ENCODE results near the gene KCNIP4.
"Not testable (repeated sequence)": the region's sequence is repeated elsewhere in the genome, so short reads cannot be mapped to it uniquely, and the experiment has no call there.

KCNIP4 gene

DNA sequence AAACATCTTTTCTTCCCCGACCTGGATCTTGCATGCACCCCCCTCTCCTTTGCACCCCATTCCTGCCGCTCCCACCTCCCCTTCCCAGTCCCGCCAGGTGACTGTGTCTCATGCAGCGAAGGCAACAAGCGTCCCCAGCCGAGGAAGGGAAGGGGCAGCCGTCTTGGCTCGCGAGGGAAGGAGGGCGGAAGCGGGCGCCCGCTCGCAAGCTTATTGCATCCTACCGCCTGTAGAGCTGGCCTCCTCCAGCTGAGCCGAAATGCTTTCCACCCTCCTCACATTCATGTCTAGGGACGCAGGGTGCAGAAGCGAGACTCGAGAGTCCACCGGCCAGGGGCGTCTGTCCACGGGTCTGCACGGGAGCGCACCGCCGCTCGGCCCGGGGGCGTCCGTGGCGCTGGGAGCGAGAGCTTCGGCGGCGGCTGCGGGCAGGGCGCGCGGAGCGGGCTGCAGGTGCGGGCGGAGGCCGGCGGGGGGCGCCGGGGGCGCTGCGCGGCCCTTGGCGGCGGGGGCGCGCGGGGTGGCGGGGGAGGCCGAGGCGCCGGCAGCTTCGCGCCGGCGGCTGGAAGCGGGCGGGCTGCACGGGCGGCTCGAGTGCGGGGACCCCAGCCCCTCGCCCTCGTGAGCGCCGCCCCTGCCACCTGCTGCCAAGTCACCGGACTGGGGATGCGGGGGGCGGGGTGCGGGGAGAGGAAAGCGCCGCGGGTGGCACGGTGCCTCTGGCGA is at the start of gene KCNIP4:
Gene KCNIP4, minus strand, starts transcription at position 426 of the 726 bp plus-strand sequence.
- FAIRE-seq, result no peak

DNA sequence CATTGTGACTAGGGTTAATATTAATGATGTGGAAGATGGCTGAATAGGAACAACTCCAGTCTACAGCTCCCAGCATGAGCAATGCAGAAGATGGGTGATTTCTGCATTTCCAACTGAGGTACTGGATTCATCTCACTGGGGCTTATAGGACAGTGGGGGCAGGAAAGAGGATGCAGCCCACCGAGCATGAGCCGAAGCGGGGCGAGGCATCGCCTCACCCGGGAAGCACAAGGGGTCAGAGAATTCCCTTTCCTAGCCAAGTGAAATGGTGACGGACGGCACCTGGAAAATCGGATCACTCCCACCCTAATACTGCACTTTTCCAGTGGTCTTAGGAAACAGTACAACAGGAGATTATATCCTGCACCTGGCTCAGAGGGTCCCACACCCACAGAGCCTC is 48.0 kb upstream of the KCNIP4 start:
- not testable (repeated sequence) for FAIRE-seq

DNA sequence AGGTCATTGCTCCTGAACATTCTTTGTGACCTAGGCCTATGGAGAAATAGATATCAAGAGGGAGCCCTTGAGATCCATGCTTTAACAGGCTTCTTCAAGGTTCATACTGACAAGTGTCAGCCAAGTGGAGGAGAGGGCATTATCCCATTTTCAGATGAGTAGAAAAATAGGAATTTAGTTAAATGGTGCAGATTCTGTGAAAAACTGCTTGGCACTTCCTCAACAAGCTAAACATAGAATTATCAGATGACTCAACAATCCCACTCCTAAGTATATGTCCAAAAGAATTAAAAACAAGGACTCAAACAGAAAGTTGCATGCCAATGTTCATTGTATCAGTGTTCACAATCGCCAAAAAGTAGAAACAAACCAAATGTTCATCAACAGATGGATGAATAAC is 43.8 kb upstream of the KCNIP4 start:
- no peak for FAIRE-seq

DNA sequence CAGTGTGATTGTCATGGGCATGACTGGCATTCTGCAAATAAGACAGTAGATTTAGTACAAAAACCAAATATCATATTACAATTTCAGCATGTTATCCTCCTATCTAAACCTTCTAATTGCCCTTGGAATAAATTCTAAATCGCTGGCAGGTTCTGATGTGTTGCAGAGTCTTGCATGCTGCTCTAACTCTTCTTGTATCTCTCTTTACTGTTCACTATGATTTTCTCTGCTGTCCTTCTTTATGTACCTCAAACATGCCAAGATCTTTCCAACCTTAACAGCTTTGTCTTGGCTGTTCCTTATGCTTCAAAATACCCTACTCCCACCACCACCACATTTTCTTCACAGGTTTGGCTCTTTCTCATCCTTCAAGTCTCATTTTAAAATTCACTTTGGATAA is 43.0 kb upstream of the KCNIP4 start:
- FAIRE-seq, result no peak

DNA sequence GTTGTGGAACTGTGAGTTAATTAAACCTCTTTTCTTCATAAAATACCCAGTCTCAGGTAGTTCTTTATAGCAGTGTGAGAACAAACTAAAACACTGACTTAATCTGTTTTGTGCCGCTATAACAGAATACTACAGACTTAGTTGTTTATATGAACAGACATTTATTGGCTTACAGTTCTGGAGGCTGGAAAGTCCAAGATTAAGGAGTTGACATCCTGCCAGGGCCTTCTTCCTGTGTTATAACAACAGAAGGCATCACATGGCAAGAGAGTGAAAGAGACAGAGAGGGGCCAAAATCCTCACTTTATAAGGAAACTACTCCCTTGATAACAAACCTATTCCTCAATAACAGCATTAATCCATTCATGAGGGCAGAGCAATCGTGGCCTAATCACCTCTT is 42.5 kb upstream of the KCNIP4 start:
- no peak for FAIRE-seq

DNA sequence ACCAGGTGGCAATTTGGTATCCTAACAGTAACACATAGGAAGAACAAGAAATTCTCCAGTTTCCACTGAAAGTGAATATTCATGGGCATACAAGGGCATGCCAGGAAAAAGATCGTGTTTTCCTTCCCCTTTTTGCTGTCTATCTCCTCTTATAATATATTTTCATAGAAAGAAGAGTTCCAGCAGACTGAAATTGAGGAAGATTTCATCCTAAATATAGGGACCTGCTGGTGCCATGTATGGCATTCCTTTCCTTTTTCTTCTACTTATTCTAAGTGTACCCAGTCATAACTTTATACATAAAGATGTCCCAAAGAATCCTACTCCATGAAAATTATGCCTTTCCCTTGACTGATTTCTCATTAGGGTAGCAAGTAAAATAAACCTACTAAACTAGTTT is 40.8 kb upstream of the KCNIP4 start:
- no peak for FAIRE-seq

DNA sequence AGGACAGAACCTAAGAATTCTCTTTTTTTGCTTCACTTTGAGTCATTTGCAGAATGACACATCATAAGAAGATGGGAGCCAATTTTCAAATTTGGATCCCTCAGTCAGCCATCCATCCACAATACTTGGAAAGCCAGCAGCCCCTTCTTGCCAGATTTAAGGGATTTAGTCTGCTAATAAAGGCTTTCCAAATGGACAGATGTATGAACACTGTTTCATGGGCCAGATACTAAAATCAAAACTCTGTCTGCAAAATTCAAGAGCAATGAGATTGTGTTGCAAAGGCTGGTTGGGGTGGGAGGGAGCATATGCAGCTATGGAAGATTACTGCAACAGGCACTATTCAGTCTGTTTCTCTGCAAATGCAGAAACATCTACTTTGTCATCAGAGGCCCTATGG is 37.7 kb upstream of the KCNIP4 start:
- FAIRE-seq, result no peak

DNA sequence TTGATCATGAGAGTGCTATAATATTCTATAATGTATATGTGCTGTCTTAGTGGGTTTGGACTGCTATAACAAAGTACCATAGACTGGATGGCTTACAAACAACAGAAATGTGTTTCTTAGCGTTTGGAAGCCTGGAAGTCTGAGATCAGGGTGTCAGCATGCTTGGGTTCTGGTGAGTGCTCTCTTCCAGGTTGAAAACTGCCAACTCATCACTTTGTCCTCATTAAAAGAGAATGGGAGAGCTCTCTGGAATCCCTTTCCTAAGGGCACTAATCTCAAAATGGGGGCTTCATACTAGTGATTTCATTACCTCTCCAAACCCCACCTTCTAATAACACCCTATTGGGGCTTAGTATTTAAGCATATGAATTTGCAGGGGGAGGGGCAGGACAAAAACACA is 33.5 kb upstream of the KCNIP4 start:
- no peak for FAIRE-seq

DNA sequence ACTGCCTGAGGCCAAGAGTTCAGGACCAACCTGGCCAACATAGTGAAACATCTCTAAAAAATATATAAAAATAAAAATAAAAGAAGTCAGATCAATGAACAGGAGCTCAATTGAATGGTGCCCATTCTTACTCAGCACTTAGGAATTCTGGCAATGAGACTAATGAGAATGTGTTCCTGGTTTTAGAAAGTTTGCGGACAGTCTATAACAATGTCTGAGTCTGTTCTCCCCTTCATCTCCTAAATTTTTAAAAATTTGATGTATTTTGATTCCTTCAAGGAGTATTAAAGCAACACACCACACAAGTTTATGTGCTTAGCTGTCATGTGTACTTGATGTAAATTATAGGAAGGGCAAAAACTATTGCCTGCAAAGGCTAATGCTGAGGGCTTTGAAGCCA is 30.6 kb upstream of the KCNIP4 start:
- FAIRE-seq, result no peak

DNA sequence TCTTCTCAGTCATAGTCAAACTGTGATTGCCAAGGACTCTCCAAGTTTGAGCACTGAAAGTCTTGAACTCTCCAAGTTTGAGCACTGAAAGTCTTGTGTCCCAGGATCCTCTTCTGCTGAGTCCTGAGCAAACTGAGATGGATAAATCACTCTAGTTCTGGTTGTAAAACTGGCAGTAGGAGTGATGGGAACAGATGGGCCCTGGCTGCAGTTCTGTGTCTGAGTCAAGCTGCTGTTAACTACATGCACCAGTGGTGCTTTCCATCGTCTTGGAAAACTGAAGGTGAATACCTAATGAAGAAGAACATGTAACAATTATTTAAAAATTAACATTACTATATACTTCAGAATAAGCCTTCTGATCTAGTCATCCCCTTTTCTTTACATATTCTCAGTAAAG is 27.6 kb upstream of the KCNIP4 start:
- FAIRE-seq, result no peak

DNA sequence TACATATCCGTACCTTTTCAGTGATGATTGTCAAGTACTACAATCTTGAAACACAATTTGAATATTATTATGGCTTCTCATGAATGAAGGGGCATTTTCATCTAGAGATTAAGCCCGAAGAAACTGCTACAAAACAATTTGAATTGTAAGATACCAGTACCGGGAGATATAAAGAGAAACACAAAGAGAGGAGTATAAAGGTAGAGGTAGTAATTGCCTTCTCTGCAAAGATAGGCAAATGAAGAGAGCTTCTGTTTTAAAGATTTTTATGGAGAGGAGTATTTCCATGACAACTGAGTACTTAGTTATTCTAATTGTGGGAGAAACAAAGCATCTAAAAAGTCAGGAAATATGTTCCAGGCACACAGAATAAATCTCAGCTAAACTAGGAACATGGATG is 25.3 kb upstream of the KCNIP4 start:
- FAIRE-seq, result no peak

DNA sequence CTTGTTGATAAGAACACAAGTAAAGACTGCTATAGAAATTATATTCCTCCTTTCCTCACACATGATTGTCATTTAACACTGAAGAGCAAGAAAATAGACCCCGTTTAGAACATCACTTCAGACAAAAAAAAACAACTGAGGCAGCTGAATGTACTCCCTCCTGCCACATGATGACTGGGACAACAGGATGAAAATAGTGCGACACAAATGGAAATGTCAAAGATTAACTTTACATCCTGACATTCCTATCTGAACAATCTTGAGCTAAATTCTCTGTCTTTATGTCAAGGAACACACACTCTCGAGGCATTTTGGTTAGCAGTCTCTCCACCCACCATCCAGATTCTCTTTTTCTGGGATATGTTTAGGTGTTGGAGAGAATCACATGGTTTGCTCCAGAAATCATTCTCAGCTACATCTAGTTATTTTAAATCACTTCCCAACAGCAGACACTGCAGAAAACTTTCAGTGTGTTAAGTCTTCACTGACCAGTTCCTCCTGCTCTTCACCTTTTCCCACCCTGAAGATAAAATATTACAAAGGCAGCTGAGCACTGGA is 16.3 kb upstream of the KCNIP4 start:
- no peak for FAIRE-seq

DNA sequence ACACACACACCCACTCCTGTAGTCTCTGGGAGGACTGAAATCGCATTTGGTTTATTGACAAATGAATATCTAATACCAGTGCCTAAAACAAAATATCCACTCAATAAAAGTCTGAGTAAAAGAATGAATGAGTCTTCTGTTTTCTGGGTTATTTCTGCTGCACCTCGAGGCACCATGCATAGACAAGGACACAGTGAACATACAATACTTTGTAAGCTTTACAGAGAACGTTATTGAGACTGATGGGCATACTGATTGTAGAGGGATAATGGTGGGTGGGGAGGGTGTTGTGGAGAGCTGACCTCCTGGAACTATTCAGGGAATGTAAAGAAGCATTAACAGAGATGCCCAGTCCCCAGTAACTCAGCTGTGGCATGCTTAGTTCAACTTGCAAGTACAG is 14.1 kb upstream of the KCNIP4 start:
- no peak for FAIRE-seq

DNA sequence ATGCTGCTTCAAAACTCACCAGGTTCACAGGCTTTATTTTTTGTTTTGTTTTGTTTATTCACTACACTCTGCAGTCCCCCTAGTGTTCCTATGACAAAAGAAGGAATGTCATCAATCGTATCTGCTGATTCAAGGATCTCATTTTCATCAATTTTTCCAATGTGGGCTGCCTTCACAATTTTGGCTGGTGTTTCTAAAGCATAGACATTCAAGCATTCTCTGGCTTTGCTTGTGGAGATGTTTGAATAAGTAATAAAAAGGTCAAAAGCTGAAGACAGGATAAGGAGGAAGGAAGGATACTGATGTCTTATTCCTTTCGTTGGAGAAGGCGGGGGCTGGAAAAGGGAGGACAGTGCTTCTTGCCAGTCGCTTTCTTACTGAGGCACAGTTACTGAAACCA is 12.2 kb upstream of the KCNIP4 start:
- FAIRE-seq, result no peak

DNA sequence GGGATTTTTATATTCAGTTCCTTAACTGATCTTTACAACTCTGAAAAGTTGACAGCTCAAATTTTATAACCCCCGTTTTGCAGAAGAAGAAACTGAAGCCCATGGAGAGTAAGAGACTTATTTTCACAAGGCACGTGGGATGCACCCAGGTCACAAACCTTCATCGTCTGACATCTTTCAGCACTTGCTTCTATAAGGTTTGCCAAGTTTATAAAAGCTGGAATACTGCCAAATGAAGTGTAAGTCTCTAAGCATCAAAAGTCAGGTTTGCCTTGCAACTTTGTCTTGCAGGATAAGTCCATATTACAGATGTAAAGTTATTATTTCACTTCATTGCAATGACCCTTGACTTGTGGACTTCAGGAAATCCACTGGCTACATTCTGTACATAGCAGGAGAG is 6.3 kb upstream of the KCNIP4 start:
- FAIRE-seq, result no peak

DNA sequence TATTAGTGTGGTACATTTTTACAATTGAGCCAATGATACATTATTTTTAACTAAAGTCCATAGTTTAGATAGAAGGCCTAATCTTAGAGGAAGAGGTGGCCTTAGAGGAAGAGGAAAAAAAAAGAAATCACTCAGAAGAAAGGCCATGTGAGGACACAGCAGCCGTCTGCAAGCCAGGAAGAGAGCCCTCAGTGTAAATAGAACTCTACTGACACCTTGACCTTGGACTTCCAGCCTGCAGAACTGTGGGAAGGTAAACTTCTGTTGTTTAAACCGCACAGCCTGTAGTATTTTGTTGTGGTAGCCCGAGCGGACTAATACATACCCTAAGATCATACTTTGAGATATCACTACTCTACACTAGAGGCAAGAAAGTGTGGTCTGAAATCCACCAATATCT is 5.1 kb upstream of the KCNIP4 start:
- no peak for FAIRE-seq

DNA sequence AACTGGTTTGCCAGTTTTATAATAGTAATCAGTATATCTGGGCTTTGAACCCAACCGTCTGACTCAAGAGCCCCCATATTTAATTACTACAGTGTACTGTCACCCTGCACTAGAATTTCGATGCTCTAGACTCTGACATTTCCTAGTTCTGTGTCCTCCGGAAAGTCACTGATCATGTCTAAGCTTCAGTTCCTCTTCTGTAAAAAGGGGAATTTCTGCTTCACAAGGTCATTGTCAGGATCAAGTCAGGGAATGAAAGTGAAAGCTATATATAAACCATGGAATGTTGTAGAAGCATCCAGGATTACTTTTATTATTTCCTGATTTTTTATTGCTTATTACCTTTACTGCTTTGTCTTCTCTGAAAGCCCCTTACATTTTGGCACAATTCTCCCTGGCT is 4.0 kb upstream of the KCNIP4 start:
- FAIRE-seq, result no peak

DNA sequence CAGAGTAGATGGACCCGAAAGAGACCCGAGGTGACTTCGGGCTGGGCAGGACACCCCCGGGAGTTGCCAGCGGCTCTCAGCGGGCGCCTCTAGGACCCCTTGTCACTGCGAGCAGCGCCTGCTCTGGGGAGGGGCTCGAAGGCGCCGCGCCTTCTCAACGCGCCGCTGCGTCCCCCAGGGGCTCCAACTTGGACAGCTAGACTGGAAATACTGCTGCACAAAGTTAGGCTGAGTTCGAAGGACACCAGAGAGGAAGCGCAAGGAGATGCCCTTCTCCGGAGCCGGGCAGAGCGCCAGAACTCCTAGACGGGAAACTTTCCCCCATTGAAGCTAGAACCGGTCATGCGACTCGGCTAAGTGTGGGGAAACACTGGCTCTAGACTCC is 493 bp upstream of the KCNIP4 start:
- FAIRE-seq, result no peak

DNA sequence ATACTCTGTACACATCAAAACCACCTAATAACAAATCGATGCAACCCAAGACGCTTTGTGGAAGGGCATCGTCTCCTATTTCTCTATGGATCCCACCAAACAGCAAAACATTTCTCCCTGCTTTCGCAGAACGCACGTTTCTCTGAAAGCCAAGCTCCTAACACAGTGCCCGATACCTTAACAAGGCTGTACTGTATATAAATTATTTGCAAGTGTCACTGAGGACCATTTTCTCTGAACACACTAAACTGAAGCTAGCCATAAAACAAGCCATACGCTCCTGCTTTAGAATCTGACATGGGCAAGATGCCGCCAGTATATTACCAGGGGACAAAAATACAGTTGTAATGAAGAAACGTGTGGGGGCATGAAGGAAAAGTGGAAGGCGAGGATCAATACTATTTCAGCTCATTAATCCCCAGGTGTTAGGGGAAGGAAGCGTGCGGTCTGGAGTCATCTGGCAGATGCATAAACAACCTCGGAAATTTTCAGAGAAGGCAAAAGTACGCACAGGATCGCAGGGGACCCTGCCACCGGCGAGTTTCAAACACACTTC is 703 bp downstream of the KCNIP4 start:
- FAIRE-seq, result no peak

DNA sequence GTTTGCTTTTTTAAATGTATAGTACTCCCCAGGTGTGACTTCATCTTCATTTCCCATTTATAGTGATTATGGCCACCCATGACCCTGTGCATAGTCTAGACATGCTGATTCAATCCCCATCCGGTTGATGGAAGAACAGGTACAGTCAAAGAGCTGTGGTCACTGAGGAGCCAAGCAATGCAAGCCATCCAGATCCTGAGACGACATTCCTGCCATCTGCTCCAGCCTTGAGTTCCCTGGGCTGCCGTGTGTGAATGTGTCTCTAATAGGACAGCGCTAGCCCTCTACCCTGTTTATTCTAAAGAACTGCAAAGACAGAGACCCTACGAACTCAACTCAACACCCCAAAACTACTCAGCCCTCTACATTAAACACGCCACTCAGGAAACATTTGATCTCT is 1.7 kb downstream of the KCNIP4 start:
- no peak for FAIRE-seq

DNA sequence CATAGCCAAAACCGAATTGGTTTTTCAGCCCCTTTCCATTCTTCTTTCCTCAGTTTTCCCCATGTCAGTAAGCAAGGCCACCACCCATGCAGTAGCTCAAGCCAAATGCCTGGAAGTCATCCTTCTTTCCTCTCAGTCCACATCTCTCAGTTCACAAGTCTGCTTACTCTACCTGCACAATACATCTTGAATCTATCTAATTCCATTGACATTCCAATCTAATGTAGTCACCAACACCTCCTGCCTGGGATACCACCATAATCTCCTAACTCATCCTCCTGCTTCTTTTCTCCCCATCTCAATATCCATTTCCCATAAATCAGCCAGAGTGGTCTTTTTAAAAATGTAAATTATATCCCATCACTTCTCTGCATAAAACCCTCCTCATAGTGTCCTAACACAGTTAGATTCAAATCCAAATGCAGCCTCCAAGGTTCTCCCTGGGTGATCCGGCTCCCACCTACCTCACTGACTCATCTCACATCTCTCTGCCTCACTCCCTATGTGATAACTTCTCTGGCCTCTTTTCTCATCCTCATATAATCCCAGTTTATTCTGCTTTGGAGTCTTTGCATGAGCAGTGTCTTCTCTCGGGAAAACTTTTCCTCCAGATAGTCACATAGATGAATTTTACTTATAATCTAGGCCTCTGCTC is 26.9 kb downstream of the KCNIP4 start:
- no peak for FAIRE-seq

DNA sequence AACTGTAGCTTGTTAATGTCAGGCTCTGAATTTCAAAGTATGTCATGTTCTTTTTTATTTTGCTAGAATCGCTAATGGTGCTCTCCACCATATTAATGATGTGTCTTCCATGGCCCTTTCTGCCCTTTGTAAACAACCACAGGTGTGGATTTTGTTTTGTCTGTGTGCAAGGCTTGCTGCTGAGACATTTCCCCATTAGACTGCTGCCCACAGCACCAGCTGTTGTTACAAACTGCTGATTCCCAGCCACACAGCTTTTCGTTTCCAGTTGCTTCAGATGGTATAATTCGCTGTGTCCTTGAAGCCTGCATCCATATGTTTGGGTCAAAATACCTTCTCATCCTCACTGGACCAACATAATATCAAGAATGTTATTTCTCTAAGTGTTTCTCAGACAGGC is 32.8 kb downstream of the KCNIP4 start:
- no peak for FAIRE-seq

DNA sequence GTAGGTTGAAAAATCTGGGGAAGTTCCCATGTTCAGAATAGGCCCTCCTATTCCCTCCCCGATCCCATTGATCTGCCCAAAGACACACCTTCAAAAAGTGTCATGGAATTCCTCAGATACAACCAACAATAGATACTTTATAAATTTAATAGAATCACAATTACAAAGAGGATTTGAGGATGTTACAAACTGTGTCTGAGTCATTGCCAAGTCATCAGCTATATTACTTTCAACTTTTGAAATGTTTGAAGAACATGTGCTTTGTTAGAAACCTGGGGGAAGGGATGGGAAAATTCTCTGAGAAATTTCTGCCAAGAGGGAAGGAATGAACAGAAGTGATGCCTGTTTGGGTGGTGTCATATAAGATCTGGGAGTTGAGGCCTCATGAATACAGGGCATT is 46.7 kb downstream of the KCNIP4 start:
- FAIRE-seq, result no peak

DNA sequence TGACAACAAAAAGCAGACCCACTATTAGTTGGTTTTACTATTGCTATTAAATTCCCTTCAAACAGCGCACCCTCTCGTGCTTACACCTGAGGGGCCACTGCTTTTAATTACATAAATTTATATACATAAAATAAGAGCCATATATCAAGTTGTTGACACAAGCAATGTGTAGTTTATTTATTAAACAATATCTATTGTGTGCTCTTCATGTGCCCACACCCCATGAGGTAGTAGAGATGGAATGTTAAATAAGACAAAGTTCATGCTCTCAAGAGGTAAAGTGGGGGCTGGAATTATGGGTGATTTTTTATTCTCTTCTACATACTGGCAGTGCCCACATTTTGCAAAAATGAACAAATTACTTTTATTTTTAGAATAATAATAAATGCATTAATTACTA is 47.3 kb downstream of the KCNIP4 start:
- FAIRE-seq, result no peak
